CD4-positive, alpha-beta memory T cell (primary cell): ENCODE data around the gene TPO. TPM values are rescaled to one million over a fixed set of nuclear protein-coding genes. Genes with fewer than 3 reads are reported as not detected.

Experiments used
- CTCF ChIA-PET: fragments of 350-600 bp; sonication (Branson Sonifier 250); formaldehyde crosslinking; loops from one replicate; lab custom pipeline; 2021; ENCODE audit warnings: inconsistent platforms; ENCODE audit not compliant: partially characterized antibody; lab: Charles Lee
- POLR2A ChIA-PET: fragments of 350-600 bp; sonication (Branson Sonifier 250); formaldehyde crosslinking; loops from one replicate; lab custom pipeline; 2021; ENCODE audit not compliant: partially characterized antibody; lab: Charles Lee
- DNase-seq, 5 donors: peaks; one replicate each; pipeline versions ENCODE4 v3.0.0 to v3.0.0-alpha.2; 2020 to 2022; ENCODE audit warnings: mixed read lengths in 1 of 5
- H3K27ac ChIP-seq: one replicate; pipeline ENCODE4 v1.7.0; 2013; ENCODE audit warnings: low read depth, low read length
- H3K27me3 ChIP-seq: 2 replicates; pipeline ENCODE4 v1.7.0; 2013; ENCODE audit warnings: mild to moderate bottlenecking, low read length, moderate library complexity; ENCODE audit not compliant: insufficient read depth
- H3K36me3 ChIP-seq: 2 replicates; pipeline ENCODE4 v1.7.0; 2013; ENCODE audit warnings: mild to moderate bottlenecking, low read length, moderate library complexity; ENCODE audit not compliant: insufficient read depth
- H3K4me1 ChIP-seq: 2 replicates; pipeline ENCODE4 v1.7.0; 2013; ENCODE audit warnings: mild to moderate bottlenecking, low read length, moderate library complexity; ENCODE audit not compliant: insufficient read depth
- H3K4me3 ChIP-seq, 2 donors: one replicate each; pipeline ENCODE4 v1.7.0; 2013; ENCODE audit warnings: low read length in 2 of 2, mild to moderate bottlenecking in 1 of 2
- H3K9me3 ChIP-seq, 2 donors: one replicate each; pipeline ENCODE4 v1.7.0; 2013; ENCODE audit warnings: low read length in 2 of 2, control low read depth in 1 of 2; ENCODE audit not compliant: control insufficient read depth in 1 of 2
- H3K27ac Mint-ChIP-seq, 7 donors: one replicate each; pipeline ENCODE4 v1.8.0; 2020 to 2021; ENCODE audit warnings: mixed read lengths in 7 of 7, mild to moderate bottlenecking in 6 of 7, inconsistent platforms in 3 of 7, moderate library complexity in 3 of 7
- H3K27me3 Mint-ChIP-seq, 2 donors: one replicate each; pipeline ENCODE4 v1.8.0; 2020 to 2021; ENCODE audit warnings: mixed read lengths in 2 of 2
- H3K36me3 Mint-ChIP-seq, 2 donors: one replicate each; pipeline ENCODE4 v1.8.0; 2020 to 2021; ENCODE audit warnings: mixed read lengths in 2 of 2, inconsistent platforms in 1 of 2, mild to moderate bottlenecking in 1 of 2
- H3K4me1 Mint-ChIP-seq, 4 donors: one replicate each; pipeline ENCODE4 v1.8.0; 2020 to 2021; ENCODE audit warnings: mixed read lengths in 4 of 4, mild to moderate bottlenecking in 1 of 4
- H3K4me3 Mint-ChIP-seq, 8 donors: one replicate each; pipeline ENCODE4 v1.8.0; 2020 to 2021; ENCODE audit warnings: mixed read lengths in 8 of 8, mild to moderate bottlenecking in 7 of 8, moderate library complexity in 6 of 8, inconsistent platforms in 3 of 8
- H3K9me3 Mint-ChIP-seq, 8 donors: one replicate each; pipeline ENCODE4 v1.8.0; 2020 to 2021; ENCODE audit warnings: mixed read lengths in 8 of 8, mild to moderate bottlenecking in 5 of 8, inconsistent platforms in 3 of 8, moderate library complexity in 1 of 8
- intact Hi-C: fragments of 100-400 bp; cut with micrococcal nuclease; formaldehyde crosslinking; loops from one replicate; pipeline ENCODE4 v1.15.1; 2023
- polyA plus RNA-seq, 2 donors: library from polyadenylated mRNA; unstranded; fragments of 300-500 nt; fragmentation: Illumina TruSeq; gene quantifications; one replicate each; pipeline ENCODE4 v1.2.3, GENCODE V29; 2021
- total RNA-seq, 2 experiments: library from RNA; stranded (reverse); gene quantifications; one replicate each; pipeline ENCODE4 v1.2.3, GENCODE V29; 2021

TPO gene
- total and polyA plus RNA-seq, 4 experiments from 2014 or later, result 3.2 to 10.6 TPM; not detected in 2

DNA sequence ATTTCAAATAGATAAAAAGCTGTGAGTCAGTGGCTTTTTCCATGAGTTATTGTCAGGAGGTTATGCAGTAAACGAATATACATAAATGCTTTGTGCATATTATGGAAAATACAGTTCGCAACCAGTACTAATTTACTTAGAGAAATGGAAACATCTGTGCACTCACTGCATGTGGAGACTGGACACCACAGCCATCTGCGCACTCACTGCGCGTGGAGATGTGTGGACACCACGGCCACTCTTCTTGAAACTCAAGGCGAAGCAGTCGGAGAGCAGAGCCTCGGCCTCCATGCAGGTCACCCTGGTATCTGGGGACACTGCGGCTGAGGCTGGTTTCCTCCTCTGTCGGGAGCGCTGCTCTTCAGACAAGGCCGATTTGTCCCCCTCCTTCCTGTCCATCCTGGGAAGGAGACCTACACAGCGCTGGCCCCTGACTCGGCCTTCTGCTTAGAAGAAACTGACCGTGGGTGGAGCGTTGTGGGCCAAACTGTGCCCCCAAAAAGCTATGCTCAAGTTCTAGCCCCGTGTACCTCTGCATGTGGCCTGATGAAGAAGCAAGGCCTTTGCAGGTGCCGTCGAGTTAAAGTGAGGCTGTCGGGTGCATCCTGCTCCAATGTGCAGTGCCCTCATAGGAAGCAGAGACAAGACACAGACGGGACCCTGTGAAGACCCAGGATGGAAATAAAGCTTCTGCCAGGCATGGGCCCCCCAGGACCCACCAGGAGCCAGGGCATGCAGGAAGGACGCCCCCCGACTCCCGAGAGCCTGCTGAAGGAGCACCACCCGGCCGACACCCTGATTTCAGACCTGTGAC, 88.0 kb downstream of the TPO start:
- Mint-ChIP-seq H3K9me3 (peaks cover 0 to 2% (median 0%) of the 10 kb centered on the region in 8 donors), H3K27me3 (no peaks in the 10 kb centered on the region), H3K27ac (no peak overlapping the region), H3K4me3 (no peak overlapping the region), H3K36me3 (no peaks in the 10 kb centered on the region), H3K4me1 (peaks cover 0 to 2% (median 0%) of the 10 kb centered on the region in 4 donors)
- Histone ChIP-seq H3K9me3 (no peaks in the 10 kb centered on the region), H3K27me3 (no peaks in the 10 kb centered on the region), H3K36me3 (no peaks in the 10 kb centered on the region), H3K4me3 (no peak overlapping the region), H3K4me1 (no peaks in the 10 kb centered on the region), H3K27ac (no peak overlapping the region)
- intact Hi-C loops, result no loop called here
- CTCF ChIA-PET, result no interaction called here
- DNase-seq, result no peak
- POLR2A ChIA-PET, result no interaction called here

DNA sequence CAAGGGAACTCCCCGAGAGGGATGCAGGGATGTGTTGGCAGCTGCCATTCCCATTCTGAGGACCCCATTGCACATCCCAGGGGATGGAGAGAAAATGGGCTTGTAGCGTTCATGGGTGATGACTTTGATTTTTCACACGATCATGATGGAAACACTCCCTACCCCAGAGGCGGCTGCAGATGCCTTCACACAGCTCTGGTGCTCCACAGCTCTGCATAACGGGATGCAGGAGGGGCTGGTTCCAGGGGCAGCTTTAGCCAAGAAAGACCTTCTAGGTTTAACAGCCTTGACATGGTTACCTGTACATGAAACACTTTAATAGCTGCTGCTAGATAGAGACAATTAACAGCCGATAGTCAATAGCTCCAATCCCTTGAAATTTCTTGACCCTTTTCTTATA, 88.7 kb downstream of the TPO start:
- ChIA-PET CTCF (no interaction called here), POLR2A (no interaction called here)
- Mint-ChIP-seq H3K4me3 (no peak overlapping the region), H3K4me1 (peaks cover 0 to 2% (median 0%) of the 10 kb centered on the region in 4 donors), H3K9me3 (peaks cover 0 to 2% (median 0%) of the 10 kb centered on the region in 8 donors), H3K27ac (no peak overlapping the region), H3K27me3 (no peaks in the 10 kb centered on the region), H3K36me3 (no peaks in the 10 kb centered on the region)
- Histone ChIP-seq H3K4me3 (no peak overlapping the region), H3K36me3 (no peaks in the 10 kb centered on the region), H3K27ac (no peak overlapping the region), H3K27me3 (no peaks in the 10 kb centered on the region), H3K4me1 (no peaks in the 10 kb centered on the region), H3K9me3 (no peaks in the 10 kb centered on the region)
- intact Hi-C loops, result no loop called here
- no peak for DNase-seq

DNA sequence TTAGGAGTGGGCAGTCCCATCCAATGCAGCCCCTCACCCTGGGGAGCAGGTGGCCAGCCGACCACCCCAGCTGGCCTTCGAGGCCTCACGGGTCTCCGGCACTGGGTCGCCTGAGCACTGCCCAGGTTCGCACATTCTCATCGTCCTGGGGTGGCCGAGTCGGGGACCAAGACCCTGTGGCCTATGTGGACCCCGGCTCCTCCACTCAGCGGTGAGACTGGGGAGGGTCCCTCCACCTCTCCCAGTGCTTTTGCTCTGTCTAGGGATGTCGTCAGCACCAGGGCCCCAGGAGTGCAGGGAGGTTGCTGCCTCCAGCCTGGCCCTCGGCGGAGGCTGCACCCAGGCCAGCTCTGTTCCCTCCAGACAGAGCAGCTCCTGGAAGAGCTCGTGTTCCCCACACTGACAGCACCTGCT, 89.6 kb downstream of the TPO start:
- H3K27ac ChIP-seq, result no peak overlapping the region
- no peaks in the 10 kb centered on the region for H3K27me3 ChIP-seq
- H3K4me3 ChIP-seq, result no peak overlapping the region
- no peaks in the 10 kb centered on the region for H3K9me3 ChIP-seq
- H3K4me1 Mint-ChIP-seq, result peaks cover 0 to 2% (median 0%) of the 10 kb centered on the region in 4 donors
- ChIA-PET POLR2A (no interaction called here), CTCF (no interaction called here)
- no peak overlapping the region for H3K4me3 Mint-ChIP-seq
- H3K36me3 Mint-ChIP-seq, result no peaks in the 10 kb centered on the region
- H3K9me3 Mint-ChIP-seq, result peaks cover 0 to 2% (median 0%) of the 10 kb centered on the region in 8 donors
- H3K27ac Mint-ChIP-seq, result no peak overlapping the region
- no peaks in the 10 kb centered on the region for H3K27me3 Mint-ChIP-seq
- H3K4me1 ChIP-seq, result no peaks in the 10 kb centered on the region
- no peak for DNase-seq
- H3K36me3 ChIP-seq, result no peaks in the 10 kb centered on the region
- intact Hi-C loops, result no loop called here

DNA sequence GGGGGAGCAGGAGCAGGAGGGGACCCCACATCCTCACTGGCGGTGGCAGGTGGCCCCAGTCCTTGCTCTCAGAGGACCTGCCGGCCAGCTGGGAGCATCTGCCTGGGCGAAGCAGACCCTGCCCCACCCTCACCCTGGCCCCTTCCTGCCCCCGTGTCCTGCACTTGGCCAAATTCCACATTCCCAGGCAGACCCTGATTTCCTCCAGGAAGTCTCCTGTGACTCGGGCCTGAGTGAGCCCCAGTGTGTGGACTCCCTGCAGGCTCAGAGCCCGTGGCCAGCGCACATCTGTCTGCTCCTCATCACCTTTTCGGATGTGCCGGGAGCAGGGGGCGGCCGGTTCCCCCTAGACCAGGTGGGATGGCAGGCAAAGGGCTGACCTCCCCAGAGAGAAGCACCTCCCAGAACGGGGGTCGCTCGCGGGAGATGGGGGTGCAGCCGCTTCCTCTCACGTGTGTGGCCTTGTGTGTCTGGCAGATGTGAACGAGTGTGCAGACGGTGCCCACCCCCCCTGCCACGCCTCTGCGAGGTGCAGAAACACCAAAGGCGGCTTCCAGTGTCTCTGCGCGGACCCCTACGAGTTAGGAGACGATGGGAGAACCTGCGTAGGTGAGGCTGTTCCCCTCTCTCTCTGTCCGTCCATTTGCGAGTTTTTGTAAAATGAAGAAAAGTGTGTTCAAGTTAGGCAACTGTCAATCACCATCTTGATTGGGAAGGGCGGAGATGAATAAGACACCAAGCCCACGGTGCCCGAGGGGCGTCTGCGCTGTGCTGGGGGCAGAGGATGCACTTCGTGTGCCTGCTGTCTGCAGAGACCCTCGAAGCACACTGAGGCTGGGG, 90.4 kb downstream of the TPO start:
- Mint-ChIP-seq H3K9me3 (peaks cover 0 to 2% (median 0%) of the 10 kb centered on the region in 8 donors), H3K4me3 (no peak overlapping the region), H3K36me3 (no peaks in the 10 kb centered on the region), H3K4me1 (peaks cover 3 to 4% (median 3%) of the 10 kb centered on the region in 4 donors), H3K27me3 (no peaks in the 10 kb centered on the region), H3K27ac (no peak overlapping the region)
- no peak overlapping the region for H3K27ac ChIP-seq
- DNase-seq, result no peak
- ChIA-PET CTCF (no interaction called here), POLR2A (no interaction called here)
- H3K4me3 ChIP-seq, result no peak overlapping the region
- intact Hi-C loops, result no loop called here
- no peaks in the 10 kb centered on the region for H3K36me3 ChIP-seq
- no peaks in the 10 kb centered on the region for H3K4me1 ChIP-seq
- no peaks in the 10 kb centered on the region for H3K9me3 ChIP-seq
- no peaks in the 10 kb centered on the region for H3K27me3 ChIP-seq

DNA sequence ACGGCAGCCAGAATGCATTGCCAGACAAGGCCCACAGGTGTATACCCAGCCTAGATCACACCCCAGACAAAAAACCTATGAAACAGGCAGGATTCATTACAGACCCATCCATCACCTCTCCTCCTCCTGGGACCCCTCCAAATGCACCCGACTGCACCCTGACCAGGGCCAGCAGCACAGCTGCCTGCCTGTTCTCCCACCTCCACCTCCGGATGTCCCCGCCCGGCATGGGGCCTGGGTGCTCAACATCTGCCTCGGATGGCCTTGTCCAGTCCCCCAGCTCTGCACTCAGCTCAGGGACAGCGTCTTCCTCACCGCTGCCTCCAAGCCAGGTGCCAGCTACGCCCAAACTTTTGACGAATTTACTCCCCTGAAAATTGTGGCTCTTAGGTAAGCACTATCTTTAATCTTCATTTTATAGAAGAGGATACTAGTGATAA, 91.1 kb downstream of the TPO start:
- peaks cover 0 to 7% (median 3%) of the 10 kb centered on the region in 8 donors for H3K9me3 Mint-ChIP-seq
- no peak overlapping the region for H3K4me3 Mint-ChIP-seq
- H3K27ac Mint-ChIP-seq, result peak overlapping the region in 1 of 7 donors; percentile 21
- Histone ChIP-seq H3K27ac (no peak overlapping the region), H3K9me3 (no peaks in the 10 kb centered on the region), H3K4me3 (no peak overlapping the region), H3K27me3 (no peaks in the 10 kb centered on the region), H3K4me1 (peaks cover 4% of the 10 kb centered on the region), H3K36me3 (no peaks in the 10 kb centered on the region)
- no peak for DNase-seq
- H3K27me3 Mint-ChIP-seq, result no peaks in the 10 kb centered on the region
- peaks cover 9 to 10% (median 9%) of the 10 kb centered on the region in 4 donors for H3K4me1 Mint-ChIP-seq
- POLR2A ChIA-PET, result no interaction called here
- intact Hi-C loops, result no loop called here
- CTCF ChIA-PET, result no interaction called here
- H3K36me3 Mint-ChIP-seq, result peaks cover 0 to 3% of the 10 kb centered on the region in 2 donors

DNA sequence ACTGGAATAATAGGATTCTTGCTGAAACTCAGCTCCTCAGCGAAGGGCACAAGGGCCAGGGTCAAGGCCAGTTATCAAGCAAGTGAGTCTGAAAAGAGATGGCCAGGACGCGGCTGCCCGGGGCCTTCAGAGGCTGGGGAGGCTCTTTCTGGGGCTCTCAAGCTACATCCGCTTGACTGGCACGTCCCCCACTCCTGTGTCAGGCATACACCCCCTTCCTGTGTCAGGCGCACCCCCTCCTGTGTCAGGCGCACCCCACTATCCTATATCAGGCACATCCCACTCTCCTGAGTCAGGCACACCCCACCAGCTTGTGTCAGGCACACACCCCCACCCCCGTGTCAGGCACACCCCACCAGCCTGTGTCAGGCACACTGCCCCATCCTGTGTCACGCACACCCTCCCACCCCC, 91.8 kb downstream of the TPO start:
- intact Hi-C loops, result no loop called here
- ChIA-PET POLR2A (no interaction called here), CTCF (no interaction called here)
- Histone ChIP-seq H3K27ac (no peak overlapping the region), H3K4me3 (no peak overlapping the region), H3K36me3 (no peaks in the 10 kb centered on the region), H3K9me3 (no peaks in the 10 kb centered on the region), H3K4me1 (peaks cover 11% of the 10 kb centered on the region), H3K27me3 (no peaks in the 10 kb centered on the region)
- Mint-ChIP-seq H3K36me3 (peaks cover 0 to 3% of the 10 kb centered on the region in 2 donors), H3K4me1 (peaks cover 16 to 17% (median 16%) of the 10 kb centered on the region in 4 donors), H3K9me3 (peaks cover 0 to 10% (median 3%) of the 10 kb centered on the region in 8 donors), H3K27ac (no peak overlapping the region), H3K4me3 (no peak overlapping the region), H3K27me3 (no peaks in the 10 kb centered on the region)
- DNase-seq, result no peak
